SW480 (cell line): ENCODE data around the gene LSS.

Source experiments
- DNase-seq: peaks from one replicate; pipeline ENCODE4 v3.0.0-alpha.2; 2016; ENCODE audit warnings: low spot score

LSS gene

GRCh38 chr21:46218906-46219590 lies 9.5 kb downstream of the LSS start:
- DNase-seq, result no peak

GRCh38 chr21:46217511-46218196 lies 10.9 kb downstream of the LSS start:
- no peak for DNase-seq

GRCh38 chr21:46216132-46216747 lies 12.3 kb downstream of the LSS start:
- DNase-seq, result no peak

DNA sequence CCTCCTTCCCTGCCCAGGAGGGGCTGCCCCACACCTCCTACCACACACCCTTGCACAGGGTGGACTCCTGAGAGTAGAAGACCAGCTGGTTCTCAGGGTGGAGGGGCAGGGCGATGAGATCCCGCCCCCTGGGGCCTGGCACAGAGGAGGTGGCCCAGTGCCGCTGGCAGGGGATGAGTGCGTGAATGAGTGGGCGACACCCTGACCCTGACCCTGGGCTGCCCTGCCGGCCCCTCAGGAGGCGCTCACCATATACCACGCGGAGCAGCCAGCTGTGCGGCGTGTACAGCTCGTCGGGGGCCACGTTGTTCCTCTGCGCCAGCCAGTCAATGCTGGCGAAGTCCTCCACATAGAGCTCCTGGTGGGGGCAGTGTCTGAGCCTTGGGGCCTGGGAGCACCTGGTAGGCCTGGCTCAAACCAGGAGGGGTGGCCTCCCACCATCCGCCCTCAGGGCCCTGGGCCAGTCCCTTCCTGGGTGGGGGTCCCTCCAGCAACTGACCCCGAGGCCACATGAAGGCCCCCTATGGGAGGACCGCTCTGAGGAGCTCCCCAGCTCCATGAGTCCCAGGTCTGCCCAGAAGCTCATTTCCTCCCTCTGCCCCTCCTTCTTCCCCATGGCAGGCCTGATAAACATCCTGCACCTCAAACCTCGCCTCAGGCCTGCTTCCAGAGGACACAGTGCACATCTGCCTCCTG lies 13.0 kb downstream of the LSS start:
- no peak for DNase-seq

DNA sequence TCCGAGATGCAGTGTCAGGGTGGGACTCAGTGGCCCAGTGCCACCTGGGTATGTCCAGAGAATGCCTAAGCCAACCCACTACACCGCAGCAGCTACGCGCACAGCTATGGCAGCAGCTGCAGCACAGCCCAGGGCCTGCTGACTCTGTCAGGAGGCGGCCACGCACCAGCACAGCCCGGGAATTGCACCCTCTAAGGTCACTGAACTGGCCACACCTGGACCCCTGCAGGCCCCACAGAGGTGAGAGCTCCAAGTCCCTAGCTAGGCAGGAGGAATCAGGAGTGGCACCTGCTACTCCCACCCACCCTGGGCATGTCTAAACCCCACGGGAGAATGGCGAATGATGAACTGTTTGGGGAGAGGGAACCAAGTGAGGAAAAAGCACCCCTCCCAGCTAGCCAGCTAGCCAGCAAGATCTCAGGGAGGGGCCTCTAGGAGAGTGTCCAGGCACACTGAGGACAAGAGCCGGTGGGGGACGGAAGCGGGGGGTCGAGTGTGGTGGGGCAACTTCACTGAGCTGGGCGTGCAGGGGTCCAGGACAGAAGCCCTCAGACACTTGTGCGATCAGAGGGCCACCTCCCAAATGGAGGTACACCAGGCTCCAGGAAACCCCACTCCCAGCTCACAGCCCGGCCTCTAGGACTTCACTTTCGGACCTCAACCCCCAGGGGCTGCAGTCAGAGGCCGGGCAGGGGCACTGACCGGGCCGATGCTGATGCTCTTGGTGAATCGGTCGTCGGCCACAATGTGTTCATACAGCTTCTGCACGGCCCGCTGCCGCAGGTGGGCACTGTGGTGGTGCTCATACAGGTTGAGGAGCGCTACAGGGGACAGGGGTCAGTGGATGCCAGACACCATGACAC lies 13.9 kb downstream of the LSS start:
- no peak for DNase-seq

DNA sequence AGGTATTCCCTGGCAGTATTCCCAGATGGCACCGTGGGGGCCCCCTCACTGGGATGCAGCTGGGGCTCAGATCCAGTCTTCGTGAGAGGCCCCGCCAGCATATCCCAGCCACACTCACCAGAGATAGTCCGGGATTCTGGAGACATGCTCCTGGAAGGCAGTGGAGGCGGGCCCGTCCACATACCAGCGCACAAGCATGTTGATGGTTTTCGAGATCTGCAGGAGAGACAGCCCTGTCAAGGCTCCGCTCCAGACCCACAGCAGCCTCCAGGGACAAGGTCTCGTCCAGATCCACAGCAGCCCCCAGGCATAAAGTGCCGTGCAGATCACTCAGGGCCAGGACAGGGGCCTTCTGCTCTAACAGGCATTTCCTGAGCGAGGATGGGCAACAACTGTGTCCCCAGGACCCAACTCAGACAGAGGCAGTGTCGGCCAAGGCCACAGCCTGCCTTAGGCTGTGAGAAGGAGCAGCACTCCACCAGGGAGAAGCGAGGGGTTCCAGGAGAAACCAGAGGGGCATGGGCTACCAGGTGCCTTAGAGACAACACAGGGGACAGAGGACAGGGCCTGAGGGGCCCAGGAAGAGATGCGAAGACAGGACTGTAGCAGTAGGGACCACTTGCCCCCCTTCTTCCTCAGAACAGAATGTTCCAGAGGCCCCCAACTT lies 14.8 kb downstream of the LSS start:
- DNase-seq, result no peak

GRCh38 chr21:46212721-46213484 lies 15.7 kb downstream of the LSS start:
- DNase-seq, result no peak

DNA sequence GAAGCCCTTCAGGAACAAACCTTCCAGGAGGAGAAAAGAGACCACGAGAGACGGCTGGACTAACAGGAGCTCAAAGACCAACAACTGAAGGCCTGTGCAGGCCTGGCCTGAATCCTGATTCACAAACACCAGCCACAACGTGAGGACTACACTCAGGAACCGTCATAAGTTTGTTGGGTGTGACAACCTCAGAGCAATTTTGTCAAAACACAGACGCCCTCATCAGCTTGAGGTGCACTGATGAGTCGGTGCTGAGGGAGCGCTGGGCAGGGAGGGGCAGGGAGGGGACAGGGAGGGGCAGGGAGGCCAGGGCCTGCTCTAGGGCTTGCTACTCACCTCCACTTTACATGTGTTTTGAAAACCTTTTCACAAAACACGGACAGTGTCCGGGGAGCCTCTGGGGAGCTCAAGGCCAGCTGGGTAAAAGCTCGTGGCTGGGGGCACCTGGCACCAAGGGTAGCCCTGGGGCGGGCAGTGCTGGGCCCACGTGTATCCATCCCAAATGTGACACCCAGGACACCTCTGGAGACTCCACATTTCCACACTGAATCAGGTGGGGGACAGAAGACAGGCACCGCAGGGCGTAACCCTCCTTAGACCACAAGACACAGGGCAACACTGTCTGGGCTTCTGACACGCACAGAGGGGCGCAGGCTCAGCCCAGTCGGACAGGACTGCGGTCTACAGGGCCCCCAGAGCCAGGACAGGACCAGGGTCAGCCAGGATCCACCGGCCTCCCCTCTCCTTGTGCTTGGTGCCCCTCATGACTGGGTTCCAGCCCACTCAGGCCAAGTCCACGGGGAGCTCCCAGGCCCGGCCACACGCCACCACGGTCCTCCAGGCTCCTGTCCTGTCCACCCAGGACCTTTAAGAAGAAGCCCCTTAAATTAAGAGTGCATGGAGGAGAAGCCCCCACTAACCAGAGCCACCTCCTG lies 16.5 kb downstream of the LSS start:
- DNase-seq, result no peak

- DNase-seq, result no peak
Observed at GRCh38 chr21:46211376-46211775, 17.2 kb downstream of the LSS start.

DNA sequence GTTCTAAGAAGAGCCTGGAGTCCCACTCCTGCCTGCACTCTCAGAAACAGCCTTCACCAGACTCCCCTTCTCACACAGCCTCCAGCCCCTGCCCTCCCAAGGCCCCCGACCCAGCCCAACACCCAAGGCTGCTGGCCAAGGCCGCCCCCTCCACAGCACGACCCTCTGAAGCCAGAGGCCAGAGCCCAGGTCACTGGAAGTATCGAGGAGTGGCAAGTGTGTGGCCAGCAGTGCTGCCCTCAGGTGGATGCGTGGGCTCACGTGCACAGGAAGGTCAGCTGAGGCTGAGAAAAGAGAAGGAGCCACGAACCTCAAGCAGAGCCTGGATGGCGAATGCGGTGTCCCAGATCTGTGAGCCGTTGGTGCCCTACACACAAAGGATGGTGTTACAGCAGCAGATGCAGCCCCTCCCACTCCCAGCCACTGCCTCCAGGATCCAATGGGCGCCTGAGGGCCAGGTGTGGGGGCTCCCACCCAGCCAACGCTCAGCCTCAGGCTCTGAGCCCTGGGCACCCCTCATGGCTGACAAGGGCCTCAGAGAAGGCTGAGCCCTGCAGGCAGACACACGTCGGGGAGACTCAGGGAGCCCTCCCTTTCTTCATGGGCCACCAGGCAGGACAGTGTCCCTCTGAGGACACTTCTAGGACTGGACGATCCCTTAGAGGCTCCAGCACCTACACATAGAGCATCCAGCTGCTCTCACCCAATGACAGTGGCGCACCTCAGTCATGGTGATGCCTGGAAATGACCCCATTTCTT lies 18.0 kb downstream of the LSS start:
- no peak for DNase-seq

GRCh38 chr21:46208761-46209721 lies 19.5 kb downstream of the LSS start:
- no peak for DNase-seq

DNA sequence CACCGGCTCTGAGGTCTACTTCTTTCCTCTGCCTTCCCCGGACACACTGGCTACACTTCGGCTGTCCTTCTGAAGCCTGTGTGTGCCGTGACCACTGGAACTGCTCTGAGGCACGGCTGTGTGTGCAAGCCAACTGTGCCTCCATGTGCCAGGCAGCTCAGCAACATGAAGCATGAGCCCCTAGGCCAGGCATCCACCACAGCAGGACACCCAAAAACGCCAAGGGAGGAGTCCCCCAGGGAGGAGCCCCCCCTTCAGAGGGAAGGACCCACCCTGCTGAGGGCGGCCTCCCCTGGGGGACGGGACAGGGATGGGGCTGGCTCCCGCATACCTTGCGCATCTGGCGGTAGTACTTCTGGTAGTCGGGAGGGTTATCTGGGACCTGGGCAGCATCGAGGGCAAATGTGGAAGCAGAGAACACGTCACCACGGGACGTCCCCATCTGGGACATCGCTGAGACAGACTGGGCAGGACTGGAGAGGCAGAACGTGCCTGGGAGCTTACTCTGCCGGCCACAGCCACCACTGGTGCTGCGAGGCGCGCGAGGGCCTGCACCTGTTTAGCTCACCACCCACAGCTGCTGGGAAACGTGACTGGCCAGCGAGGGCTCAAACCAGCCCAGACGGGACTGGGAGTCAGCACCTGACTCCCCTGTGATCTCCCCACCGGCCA lies 20.5 kb downstream of the LSS start:
- DNase-seq, result no peak

DNA sequence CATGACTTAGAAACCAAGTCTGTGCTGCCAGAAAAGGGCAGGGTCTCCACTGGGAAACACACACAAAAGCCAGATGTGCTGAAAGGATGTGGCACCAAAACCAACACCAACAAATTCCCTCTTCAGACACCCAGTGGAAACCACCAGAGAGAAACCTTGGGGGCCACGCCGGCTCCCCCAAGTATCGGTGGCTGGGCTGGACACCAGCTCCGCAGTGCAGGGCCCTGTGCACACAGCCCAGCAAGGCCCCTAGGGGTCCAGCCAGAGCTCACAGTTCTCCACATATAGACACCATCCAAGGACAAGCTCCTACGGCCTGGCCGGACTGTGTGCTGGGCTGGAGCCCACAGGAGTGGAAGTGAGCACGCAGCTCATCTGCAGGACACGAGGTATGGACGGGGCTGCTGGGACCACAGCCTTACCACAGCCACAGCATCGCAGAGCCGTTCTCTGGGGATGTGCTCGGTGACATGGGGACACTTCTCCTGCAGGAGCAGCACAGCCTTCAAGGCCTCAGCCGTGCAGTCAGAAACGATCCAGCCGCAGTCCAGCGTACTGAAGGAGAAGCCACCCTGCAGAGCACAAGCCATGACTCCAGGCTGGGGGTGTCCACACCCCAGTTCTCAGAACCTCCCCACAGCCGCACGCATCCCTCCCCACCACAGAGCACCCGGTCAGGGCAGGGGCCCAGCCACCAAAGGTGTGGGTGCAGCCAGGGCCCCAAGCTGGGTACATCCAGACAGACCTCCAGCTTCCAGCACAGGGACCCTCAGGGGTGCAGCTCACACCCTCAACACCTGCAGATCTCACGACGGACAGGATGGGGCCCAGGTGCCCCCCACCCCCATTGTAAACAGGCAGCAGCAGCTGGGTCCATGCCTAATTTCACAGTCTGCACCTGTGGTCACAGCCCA lies 21.3 kb downstream of the LSS start:
- no peak for DNase-seq

DNA sequence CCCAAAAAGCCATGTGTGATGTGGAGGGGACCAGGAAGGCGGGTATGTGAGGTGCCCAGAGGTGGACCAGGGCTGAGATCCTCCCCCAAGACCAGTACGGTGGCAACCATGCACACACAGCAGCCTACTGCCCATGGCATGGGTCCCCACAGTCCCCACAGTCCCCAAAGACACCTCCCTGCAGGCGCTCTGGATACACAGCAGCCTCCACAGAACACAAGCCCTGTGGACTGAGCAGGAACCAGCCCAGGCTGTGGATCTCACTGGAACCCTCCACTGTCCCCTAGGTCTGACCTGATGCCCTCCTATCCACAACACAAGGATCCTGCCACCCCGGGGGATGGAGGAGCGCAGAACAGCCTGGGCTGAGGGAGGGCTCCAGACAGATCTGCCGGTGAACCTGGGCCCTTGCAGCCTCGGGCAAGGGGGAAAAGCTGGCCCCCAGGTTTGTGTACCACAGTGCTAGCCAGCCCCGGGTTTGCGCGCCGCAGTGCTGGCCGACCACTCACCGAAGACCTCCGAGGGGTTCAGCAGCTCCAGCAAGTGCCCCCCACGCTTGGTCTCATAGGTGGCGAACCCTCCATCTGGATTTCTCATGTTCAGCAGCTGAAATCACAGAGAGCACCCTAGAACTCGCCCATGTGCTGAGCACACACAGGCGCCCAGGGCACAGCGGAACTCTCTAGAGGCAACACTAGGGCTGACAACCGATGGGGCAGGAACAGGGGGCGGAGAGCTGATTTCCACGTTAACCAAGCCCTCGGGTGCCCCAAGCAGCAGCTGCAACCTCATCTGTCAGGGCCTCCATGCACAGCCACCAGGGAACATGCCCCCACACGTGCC lies 22.2 kb downstream of the LSS start:
- no peak for DNase-seq

DNA sequence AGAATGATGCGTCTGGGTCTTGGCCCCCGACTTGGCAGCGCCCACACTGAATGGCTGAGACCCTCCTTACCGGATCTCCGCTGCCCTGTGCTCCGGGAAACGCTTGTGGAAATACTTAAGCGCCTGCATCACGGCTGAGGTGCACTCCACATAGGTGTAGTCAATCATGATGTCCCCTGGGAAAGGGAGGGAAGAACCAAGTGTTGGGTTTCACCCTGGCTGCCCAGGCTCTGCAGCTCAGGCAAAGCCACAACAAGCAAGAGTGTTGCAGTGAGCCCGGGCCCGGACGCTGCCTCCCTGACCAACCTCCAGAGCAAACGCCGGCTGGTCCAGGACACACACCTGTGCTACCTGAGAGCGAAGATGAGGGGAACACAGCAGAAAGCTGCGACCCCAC lies 22.8 kb downstream of the LSS start:
- DNase-seq, result no peak
